HepG2 (cell line): Measurements from ENCODE around the gene TRIM31. TPM values are rescaled to one million over a fixed set of nuclear protein-coding genes. Genes with fewer than 3 reads are reported as not detected.

Source experiments
- ATAC-seq: fragments of 200-7000 bp; cut with Tn5 transposase; 3 replicates; pipeline ENCODE4 v1.9.1; 2020; ENCODE audit warnings: mild to moderate bottlenecking, moderate library complexity
- BruUV-seq: library from RNA; stranded (reverse); fragments of 400-500 nt; replicated peaks from 2 replicates; lab custom pipeline; 2021; lab: Mats Ljungman, UMichigan
- CTCF ChIA-PET: fragments of 300-600 bp; formaldehyde crosslinking; extraction: SDS; loops from one replicate; lab custom pipeline; 2021; ENCODE audit warnings: low total read pairs, inconsistent platforms, low intra/inter-chr PET ratio; lab: Yijun Ruan, JAX
- POLR2A ChIA-PET: fragments of 350-600 bp; sonication (Branson Sonifier 250); formaldehyde crosslinking; loops from one replicate; lab custom pipeline; 2020; ENCODE audit warnings: antibody characterized with exemption, inconsistent platforms; lab: Yijun Ruan, JAX
- DNase-seq: peaks from one replicate; pipeline ENCODE4 v3.0.0-alpha.2; 2015; ENCODE audit warnings: low spot score
- FAIRE-seq: peaks from 3 replicates; lab custom pipeline; 2011; peaks lifted over from hg19 to GRCh38; lab: Jason Lieb, UNC
- H2AFZ ChIP-seq: one replicate; pipeline ENCODE4 v1.6.1; 2011; ENCODE audit warnings: low read length, inconsistent platforms
- H3K27ac ChIP-seq: fragments of 300-600 bp; 3 replicates; pipeline ENCODE4 v1.8.0; 2011; ENCODE audit warnings: mixed run types, mild to moderate bottlenecking, mixed read lengths, low read length, inconsistent platforms; ENCODE audit not compliant: insufficient read depth; ENCODE audit errors: extremely low read length
- H3K27me3 ChIP-seq, 2 experiments: fragments of 200-600 bp in 1 of 2; 2 replicates in 1 of 2; 3 replicates in 1 of 2; pipeline versions ENCODE4 v1.6.0 to v1.8.0; 2011; ENCODE audit warnings: low read length in 2 of 2, mild to moderate bottlenecking in 2 of 2, moderate library complexity in 2 of 2, inconsistent platforms in 1 of 2; ENCODE audit not compliant: insufficient read depth in 2 of 2, control insufficient read depth in 1 of 2
- H3K36me3 ChIP-seq, 2 experiments: fragments of 200-600 bp in 1 of 2; replicated peaks in 1 of 2; 2 replicates in 1 of 2; 3 replicates in 1 of 2; pipeline versions ENCODE4 v1.5.1 to v1.8.0; 2011; ENCODE audit warnings: low read length in 2 of 2, inconsistent platforms in 1 of 2; ENCODE audit not compliant: insufficient read depth in 2 of 2, control insufficient read depth in 1 of 2
- H3K4me1 ChIP-seq: 2 replicates; pipeline ENCODE4 v1.5.1; 2012; ENCODE audit warnings: low read length, inconsistent platforms; ENCODE audit not compliant: insufficient read depth
- H3K4me2 ChIP-seq: 2 replicates; pipeline ENCODE4 v1.6.0; 2011; ENCODE audit warnings: low read depth, low read length, inconsistent platforms
- H3K4me3 ChIP-seq, 3 experiments: fragments of 200-600 bp in 1 of 3; sonication (generic), shearing (Covaris generic) in 1 of 3; replicated peaks in 1 of 3; 2 replicates each; pipeline ENCODE4 v1.5.1; 2011 to 2016; ENCODE audit warnings: low read length in 3 of 3, inconsistent platforms in 2 of 3, low read depth in 2 of 3, mild to moderate bottlenecking in 2 of 3, control low read depth in 1 of 3, mixed read lengths in 1 of 3; ENCODE audit not compliant: insufficient read depth in 1 of 3
- H3K79me2 ChIP-seq: one replicate; pipeline ENCODE4 v1.6.1; 2011; ENCODE audit warnings: low read length, inconsistent platforms; ENCODE audit not compliant: insufficient read depth
- H3K9ac ChIP-seq: 2 replicates; pipeline ENCODE4 v1.6.0; 2011; ENCODE audit warnings: mild to moderate bottlenecking, low read depth, low read length, inconsistent platforms; ENCODE audit not compliant: insufficient read depth
- H3K9me3 ChIP-seq: 2 replicates; pipeline ENCODE4 v1.5.1; 2012; ENCODE audit warnings: mild to moderate bottlenecking, low read length
- H4K20me1 ChIP-seq: 2 replicates; pipeline ENCODE4 v1.6.0; 2011; ENCODE audit warnings: inconsistent platforms, mild to moderate bottlenecking, low read length, moderate library complexity; ENCODE audit not compliant: insufficient read depth
- BORCS8-MEF2B ChIP-seq: sonication (generic); formaldehyde crosslinking; IDR thresholded peaks from 2 replicates; pipeline ENCODE4 v1.8.0; 2022; ENCODE audit warnings: mild to moderate bottlenecking, missing genetic modification reagents
- GABPA ChIP-seq, 2 experiments: IDR thresholded peaks; 2 replicates each; pipeline ENCODE4 v1.6.1; 2011 to 2016; ENCODE audit warnings: low read depth in 2 of 2, low read length in 1 of 2, missing biosample characterization in 1 of 2, missing genetic modification characterization in 1 of 2
- HDAC1 ChIP-seq: sonication (generic); formaldehyde crosslinking; IDR thresholded peaks from 2 replicates; pipeline ENCODE4 v1.5.1; 2020; ENCODE audit warnings: mild to moderate bottlenecking, missing genetic modification reagents
- MIER3 ChIP-seq: IDR thresholded peaks from 2 replicates; pipeline ENCODE4 v1.6.1; 2016; ENCODE audit warnings: missing compliant biosample characterization, borderline replicate concordance
- SALL1 ChIP-seq: sonication (generic); formaldehyde crosslinking; IDR thresholded peaks from 2 replicates; pipeline ENCODE4 v1.8.0; 2022; ENCODE audit warnings: mild to moderate bottlenecking, missing genetic modification reagents
- SMYD3 ChIP-seq: sonication (generic); formaldehyde crosslinking; IDR thresholded peaks from 2 replicates; pipeline ENCODE4 v1.8.1; 2023; ENCODE audit warnings: mild to moderate bottlenecking, missing genetic modification reagents
- TAF1 ChIP-seq: sonication (generic); formaldehyde crosslinking; IDR thresholded peaks from 2 replicates; pipeline ENCODE4 v1.4.0; 2020; ENCODE audit warnings: missing genetic modification reagents
- ZNF367 ChIP-seq: sonication (generic); formaldehyde crosslinking; IDR thresholded peaks from 2 replicates; pipeline ENCODE4 v1.4.0; 2020; ENCODE audit warnings: missing genetic modification reagents, borderline replicate concordance
- WGBS: methylation state at CpG from one replicate; pipeline ENCODE4 v1.1.6; 2017; ENCODE audit warnings: low lambda C conversion rate; 5-methylcytosine and 5-hydroxymethylcytosine counted together
- in situ Hi-C: cut with HindIII; loops from 2 replicates; pipeline ENCODE4 v1.10.0; 2017; ENCODE audit warnings: low pct_unique_long_range_greater_than_20kb; ENCODE audit not compliant: extremely low pct_ligation_motif_present
- intact Hi-C: fragments of 100-400 bp; cut with micrococcal nuclease; formaldehyde crosslinking; loops from one replicate; pipeline ENCODE4 v1.10.0; 2022; ENCODE audit not compliant: unreplicated experiment
- polyA plus RNA-seq, 8 experiments: library from polyadenylated mRNA; depleted of rRNA in 3 of 8; stranded (reverse) in 7 of 8; unstranded in 1 of 8; fragments of >200 nt; fragmentation: Illumina TruSeq in 4 of 8; extraction: Trizol in 4 of 8; gene quantifications; 2 replicates each; pipeline versions ENCODE4 v1.2.1 to v1.2.3, GENCODE V29; 2011 to 2016; ENCODE audit warnings: low read depth in 4 of 8, missing spikeins in 1 of 8, mixed read lengths in 1 of 8; ENCODE audit not compliant: insufficient read depth in 1 of 8
- total RNA-seq, 5 experiments: library from RNA; depleted of rRNA; stranded (reverse); fragments of >200 nt; fragmentation: Illumina TruSeq; extraction: Trizol; gene quantifications; 2 replicates each; pipeline ENCODE4 v1.2.3, GENCODE V29; 2016; ENCODE audit warnings: low read depth in 1 of 5
- TF ChIP-seq, protein P1 (sequence below): sonication (generic); formaldehyde crosslinking; IDR thresholded peaks from 2 replicates; pipeline ENCODE4 v1.5.1; 2020; ENCODE audit warnings: mild to moderate bottlenecking, moderate library complexity, missing genetic modification reagents
- TF ChIP-seq, protein P2 (sequence below): sonication (generic); formaldehyde crosslinking; IDR thresholded peaks from 2 replicates; pipeline ENCODE4 v1.8.1; 2023; ENCODE audit warnings: mild to moderate bottlenecking, missing genetic modification reagents

The TRIM31 gene
- total and polyA plus RNA-seq, 2 of the 13 experiments (the other 11 are each of a cell fraction or from before 2014, with no cell fraction given): 0.13 to 0.51 TPM

DNA sequence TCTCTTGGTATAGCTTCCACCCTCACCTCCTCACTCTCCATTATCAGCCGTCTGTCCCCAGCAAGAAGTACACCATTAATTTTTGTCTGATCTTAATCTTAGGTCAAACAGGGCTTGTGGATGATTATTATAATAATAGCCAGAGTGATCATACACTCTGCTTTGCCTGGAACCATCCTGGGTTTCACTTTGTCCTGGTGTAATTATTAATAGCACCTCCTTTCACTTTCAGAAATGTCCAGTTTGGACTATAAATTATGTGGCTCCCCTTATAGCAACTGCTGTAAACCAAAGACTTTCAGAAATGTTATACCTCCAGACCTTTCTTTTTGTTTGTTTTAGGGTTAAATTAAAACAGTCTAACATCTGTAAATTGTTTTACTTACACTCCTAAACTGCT lies 951 bp upstream of the TRIM31 start:
- no peak overlapping the region for H3K4me3 ChIP-seq
- ChIA-PET CTCF (no interaction called here), POLR2A (interaction anchor here (1.0 to 1.5 kb wide), 3 partner anchors 18 to 100 kb away, joined by 3 to 11 read pairs (median 3); partner anchors contain the start of gene TRIM26)
- H3K36me3 ChIP-seq: no peaks in the 10 kb centered on the region
- no TSS peak for BruUV-seq
- 2% methylated on average over 1 of the region's 1 CpG for WGBS
- no peak for TF ChIP-seq GABPA (IDR thresholded peaks at IDR 0.05; ENCODE audit: low read depth, low read length)
- TF ChIP-seq GABPA (CRISPR knock-in tag; IDR thresholded peaks at IDR 0.05; ENCODE audit: low read depth): no peak
- in situ Hi-C loops: no loop called here
- no peak for FAIRE-seq
- intact Hi-C loops: no loop called here
- no peak for DNase-seq
- H3K9me3 ChIP-seq: no peaks in the 10 kb centered on the region
- no peak overlapping the region for H3K27ac ChIP-seq
- H3K9ac ChIP-seq: no peak overlapping the region
- no peak overlapping the region for H2AFZ ChIP-seq
- ATAC-seq: peak; percentile 28; the same call in 2 of the 3 replicates
- H3K27me3 ChIP-seq: no peaks in the 10 kb centered on the region
- no peaks in the 10 kb centered on the region for H4K20me1 ChIP-seq
- H3K4me2 ChIP-seq: peak overlapping the region; percentile 34
- no peaks in the 10 kb centered on the region for H3K79me2 ChIP-seq
- peaks cover 28% of the 10 kb centered on the region for H3K4me1 ChIP-seq

- ATAC-seq (peak; percentile 50), FAIRE-seq (no peak), DNase-seq (no peak)
- POLR2A ChIA-PET: interaction anchor here (0.8 to 2.2 kb wide), 7 partner anchors 9 to 95 kb away, joined by 3 to 21 read pairs (median 4); no protein-coding TSS in a partner anchor
- H3K27me3 ChIP-seq: no peaks in the 10 kb centered on the region
- WGBS: 60% methylated on average over 9 of the region's 10 CpGs
- TF ChIP-seq HDAC1 (CRISPR knock-in tag): 0 out of 2 replicates have a peak, but pooled peaks have one; percentile 22
- TF ChIP-seq ZNF367: no peak
- 0 out of 2 replicates have a peak, but pooled peaks have one; percentile 24 for TF ChIP-seq SALL1 (CRISPR knock-in tag)
- TF ChIP-seq, protein P1, sequence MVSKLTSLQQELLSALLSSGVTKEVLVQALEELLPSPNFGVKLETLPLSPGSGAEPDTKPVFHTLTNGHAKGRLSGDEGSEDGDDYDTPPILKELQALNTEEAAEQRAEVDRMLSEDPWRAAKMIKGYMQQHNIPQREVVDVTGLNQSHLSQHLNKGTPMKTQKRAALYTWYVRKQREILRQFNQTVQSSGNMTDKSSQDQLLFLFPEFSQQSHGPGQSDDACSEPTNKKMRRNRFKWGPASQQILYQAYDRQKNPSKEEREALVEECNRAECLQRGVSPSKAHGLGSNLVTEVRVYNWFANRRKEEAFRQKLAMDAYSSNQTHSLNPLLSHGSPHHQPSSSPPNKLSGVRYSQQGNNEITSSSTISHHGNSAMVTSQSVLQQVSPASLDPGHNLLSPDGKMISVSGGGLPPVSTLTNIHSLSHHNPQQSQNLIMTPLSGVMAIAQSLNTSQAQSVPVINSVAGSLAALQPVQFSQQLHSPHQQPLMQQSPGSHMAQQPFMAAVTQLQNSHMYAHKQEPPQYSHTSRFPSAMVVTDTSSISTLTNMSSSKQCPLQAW (CRISPR knock-in tag): no peak
- TF ChIP-seq TAF1 (CRISPR knock-in tag): no peak
- TF ChIP-seq, protein P2, sequence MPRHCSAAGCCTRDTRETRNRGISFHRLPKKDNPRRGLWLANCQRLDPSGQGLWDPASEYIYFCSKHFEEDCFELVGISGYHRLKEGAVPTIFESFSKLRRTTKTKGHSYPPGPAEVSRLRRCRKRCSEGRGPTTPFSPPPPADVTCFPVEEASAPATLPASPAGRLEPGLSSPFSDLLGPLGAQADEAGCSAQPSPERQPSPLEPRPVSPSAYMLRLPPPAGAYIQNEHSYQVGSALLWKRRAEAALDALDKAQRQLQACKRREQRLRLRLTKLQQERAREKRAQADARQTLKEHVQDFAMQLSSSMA (CRISPR knock-in tag): 0 out of 2 replicates have a peak, but pooled peaks have one; percentile 36
- TF ChIP-seq SMYD3: 0 out of 2 replicates have a peak, but pooled peaks have one; percentile 25
- TF ChIP-seq BORCS8-MEF2B (CRISPR knock-in tag): 0 out of 2 replicates have a peak, but pooled peaks have one; percentile 23
- 0 out of 2 replicates have a peak, but pooled peaks have one; percentile 6 for TF ChIP-seq MIER3 (CRISPR knock-in tag)
- in situ Hi-C loops (no loop called here), intact Hi-C loops (no loop called here)
- H3K9ac ChIP-seq: no peak overlapping the region
- H2AFZ ChIP-seq: no peak overlapping the region
- H3K4me1 ChIP-seq: peaks cover 27% of the 10 kb centered on the region
- H3K4me3 ChIP-seq: no peak overlapping the region
- H3K4me2 ChIP-seq: no peak overlapping the region
- no peak overlapping the region for H3K27ac ChIP-seq
- CTCF ChIA-PET: no interaction called here
- no peaks in the 10 kb centered on the region for H3K36me3 ChIP-seq
- no peaks in the 10 kb centered on the region for H3K9me3 ChIP-seq
- H3K79me2 ChIP-seq: no peaks in the 10 kb centered on the region
- no peaks in the 10 kb centered on the region for H4K20me1 ChIP-seq
- TSS peak; percentile 78 for BruUV-seq
These were observed 392 bp downstream of the TRIM31 start for GRCh38 chr6:30112402-30112994.
